GM21515 (cell line): ENCODE results near the gene PUSL1.

Experiments
- ATAC-seq: cut with Tn5 transposase; IDR thresholded peaks from one replicate; pipeline ENCODE4 v1.9.1; 2021; ENCODE audit not compliant: unreplicated experiment

Gene PUSL1

GRCh38 chr1:1349256-1350012 is 41.0 kb downstream of the PUSL1 start, which contains the start of gene DVL1:
DVL1 (minus strand) TSS chr1:1349418; CDS start chr1:1349065, 353 bp downstream.
- ATAC-seq, result peak; percentile 57

GRCh38 chr1:1351511-1352427 is 43.4 kb downstream of the PUSL1 start:
- ATAC-seq, result no peak

GRCh38 chr1:1352786-1353388 is 44.5 kb downstream of the PUSL1 start:
- ATAC-seq, result no peak

- no peak for ATAC-seq
Measured at GRCh38 chr1:1353389-1354151, 45.2 kb downstream of the PUSL1 start.

GRCh38 chr1:1354271-1355247 is 46.2 kb downstream of the PUSL1 start:
- no peak for ATAC-seq

- ATAC-seq, result no peak
Measured at GRCh38 chr1:1355416-1355815, 47.0 kb downstream of the PUSL1 start.

- no peak for ATAC-seq
Measured at GRCh38 chr1:1356166-1356795, 47.9 kb downstream of the PUSL1 start.

GRCh38 chr1:1356796-1357401 is 48.5 kb downstream of the PUSL1 start:
- no peak for ATAC-seq

- no peak for ATAC-seq
Measured at GRCh38 chr1:1357871-1358432, 49.6 kb downstream of the PUSL1 start.

- ATAC-seq, result no peak
Measured at GRCh38 chr1:1358433-1359271, 50.3 kb downstream of the PUSL1 start, which contains the start of gene MXRA8. MXRA8 (minus strand) TSS chr1:1358555; CDS start chr1:1358504, 51 bp downstream.

GRCh38 chr1:1359308-1359663 is 50.9 kb downstream of the PUSL1 start:
- no peak for ATAC-seq

- ATAC-seq, result no peak
Measured at GRCh38 chr1:1359664-1360468, 51.5 kb downstream of the PUSL1 start.

- no peak for ATAC-seq
Measured at GRCh38 chr1:1360506-1361169, 52.2 kb downstream of the PUSL1 start.
